DOHH2 (cell line): ENCODE measurements around the gene TUBB2A.
"Not testable (repeated sequence)": the region's sequence is repeated elsewhere in the genome, so short reads cannot be mapped to it uniquely, and the experiment has no call there.

Experiments
- H3F3A ChIP-seq: fragments of 200-600 bp; sonication (generic), shearing (Covaris generic); 2 replicates; pipeline ENCODE4 v1.6.0; 2016; ENCODE audit warnings: antibody characterized with exemption, mild to moderate bottlenecking; ENCODE audit not compliant: control insufficient read depth, insufficient read depth
- H3K27ac ChIP-seq: fragments of 200-600 bp; sonication (generic); 2 replicates; pipeline ENCODE4 v1.5.1; 2014; ENCODE audit warnings: low read depth, mild to moderate bottlenecking, low read length, moderate library complexity
- H3K27me3 ChIP-seq: fragments of 200-600 bp; sonication (generic); 2 replicates; pipeline ENCODE4 v1.6.1; 2014; ENCODE audit warnings: mild to moderate bottlenecking, low read length, mixed read lengths; ENCODE audit not compliant: control insufficient read depth
- H3K36me3 ChIP-seq: fragments of 200-600 bp; sonication (generic); 2 replicates; pipeline ENCODE4 v1.6.1; 2014; ENCODE audit warnings: mild to moderate bottlenecking, low read length, moderate library complexity, mixed read lengths; ENCODE audit not compliant: control insufficient read depth
- H3K4me1 ChIP-seq: fragments of 200-600 bp; sonication (generic); 2 replicates; pipeline ENCODE4 v1.6.1; 2014; ENCODE audit warnings: mild to moderate bottlenecking, low read length, mixed read lengths; ENCODE audit not compliant: control insufficient read depth
- H3K4me2 ChIP-seq: fragments of 200-600 bp; sonication (generic); 2 replicates; pipeline ENCODE4 v1.6.0; 2014; ENCODE audit warnings: mild to moderate bottlenecking, low read length, moderate library complexity
- H3K4me3 ChIP-seq: fragments of 200-600 bp; sonication (generic); 2 replicates; pipeline ENCODE4 v1.5.1; 2014; ENCODE audit warnings: mild to moderate bottlenecking, low read length, mixed read lengths
- H3K79me2 ChIP-seq: fragments of 200-600 bp; sonication (generic); 2 replicates; pipeline ENCODE4 v1.6.1; 2014; ENCODE audit warnings: mild to moderate bottlenecking, low read length, mixed read lengths; ENCODE audit not compliant: control insufficient read depth
- H3K9me2 ChIP-seq: fragments of 200-600 bp; sonication (generic); replicated peaks from 2 replicates; pipeline ENCODE4 v1.6.1; 2014; ENCODE audit warnings: mild to moderate bottlenecking, low read length, mixed read lengths; ENCODE audit not compliant: control insufficient read depth
- H3K9me3 ChIP-seq: fragments of 200-600 bp; sonication (generic); 2 replicates; pipeline ENCODE4 v1.6.1; 2014; ENCODE audit warnings: antibody characterized with exemption, low read length, mixed read lengths; ENCODE audit not compliant: control insufficient read depth, insufficient read depth
- H4K20me1 ChIP-seq: fragments of 200-600 bp; sonication (generic); 2 replicates; pipeline ENCODE4 v1.6.0; 2014; ENCODE audit warnings: low read depth, mild to moderate bottlenecking, antibody characterized with exemption, low read length, moderate library complexity; ENCODE audit not compliant: control insufficient read depth, insufficient read depth
- CTCF ChIP-seq: fragments of 200-600 bp; sonication (generic); IDR thresholded peaks from one replicate; pipeline ENCODE4 v1.5.1; 2014; ENCODE audit warnings: antibody characterized with exemption, mild to moderate bottlenecking, low read depth, low read length; ENCODE audit not compliant: poor library complexity, severe bottlenecking
- EZH2phosphoT487 ChIP-seq: fragments of 200-600 bp; sonication (generic); IDR thresholded peaks from 2 replicates; pipeline ENCODE4 v1.6.1; 2017; ENCODE audit warnings: borderline replicate concordance, mild to moderate bottlenecking, antibody characterized with exemption, low read length, moderate library complexity, mixed read lengths

Gene TUBB2A

GRCh38 chr6:3193102-3193849 is 35.9 kb upstream of the TUBB2A start:
- TF ChIP-seq EZH2phosphoT487, result no peak
- no peak for TF ChIP-seq CTCF
- Histone ChIP-seq H3K4me2 (no peak overlapping the region), H3K9me2 (no peaks in the 10 kb centered on the region), H3K36me3 (no peaks in the 10 kb centered on the region), H4K20me1 (no peaks in the 10 kb centered on the region), H3K79me2 (no peaks in the 10 kb centered on the region), H3K27ac (no peak overlapping the region), H3K9me3 (no peaks in the 10 kb centered on the region), H3K4me1 (peaks cover 19% of the 10 kb centered on the region), H3K27me3 (no peaks in the 10 kb centered on the region), H3F3A (no peaks in the 10 kb centered on the region), H3K4me3 (no peak overlapping the region)

GRCh38 chr6:3190779-3191178 is 33.4 kb upstream of the TUBB2A start:
- no peak overlapping the region for H3K4me2 ChIP-seq
- no peak overlapping the region for H3K4me3 ChIP-seq
- H3F3A ChIP-seq, result no peaks in the 10 kb centered on the region
- no peaks in the 10 kb centered on the region for H3K27me3 ChIP-seq
- H3K27ac ChIP-seq, result no peak overlapping the region
- no peaks in the 10 kb centered on the region for H3K9me3 ChIP-seq
- peaks cover 25% of the 10 kb centered on the region for H3K4me1 ChIP-seq
- no peaks in the 10 kb centered on the region for H3K79me2 ChIP-seq
- no peaks in the 10 kb centered on the region for H4K20me1 ChIP-seq
- no peaks in the 10 kb centered on the region for H3K36me3 ChIP-seq
- TF ChIP-seq EZH2phosphoT487 (no peak), CTCF (no peak)
- no peaks in the 10 kb centered on the region for H3K9me2 ChIP-seq

- no peaks in the 10 kb centered on the region for H3K9me2 ChIP-seq
- no peak overlapping the region for H3K27ac ChIP-seq
- no peak overlapping the region for H3K4me2 ChIP-seq
- no peak for TF ChIP-seq CTCF
- no peak for TF ChIP-seq EZH2phosphoT487
- no peak overlapping the region for H3K4me3 ChIP-seq
- no peaks in the 10 kb centered on the region for H3K79me2 ChIP-seq
- H3K36me3 ChIP-seq, result no peaks in the 10 kb centered on the region
- H3K27me3 ChIP-seq, result no peaks in the 10 kb centered on the region
- H3K4me1 ChIP-seq, result peaks cover 18% of the 10 kb centered on the region
- H4K20me1 ChIP-seq, result no peaks in the 10 kb centered on the region
- no peaks in the 10 kb centered on the region for H3F3A ChIP-seq
- H3K9me3 ChIP-seq, result no peaks in the 10 kb centered on the region
Measured at GRCh38 chr6:3190056-3190455, 32.7 kb upstream of the TUBB2A start.

GRCh38 chr6:3189192-3189591 is 31.8 kb upstream of the TUBB2A start:
- not testable (repeated sequence) for H3K4me2 ChIP-seq, H4K20me1 ChIP-seq, H3K9me3 ChIP-seq, H3K27me3 ChIP-seq, H3K9me2 ChIP-seq, H3F3A ChIP-seq, H3K36me3 ChIP-seq, H3K4me3 ChIP-seq, H3K4me1 ChIP-seq, H3K27ac ChIP-seq, H3K79me2 ChIP-seq
